Activated naive CD4-positive, alpha-beta T cell treated with anti-CD3 and anti-CD28 coated beads, Interleukin-2, amount 50 U/mL, for 16 hours (primary cell): ENCODE measurements around the gene OTOP2.

Source experiments
- DNase-seq: peaks from one replicate; pipeline ENCODE4 v3.0.0-alpha.2; 2020

OTOP2 gene

GRCh38 chr17:74928786-74929185, 4.7 kb downstream of the OTOP2 start:
- DNase-seq, result no peak

GRCh38 chr17:74930535-74931036, 6.5 kb downstream of the OTOP2 start:
- DNase-seq, result no peak

GRCh38 chr17:74935048-74935447, 11.0 kb downstream of the OTOP2 start:
- DNase-seq, result no peak

- DNase-seq, result no peak
These were observed 11.8 kb downstream of the OTOP2 start, which contains the start of gene OTOP3 for GRCh38 chr17:74935585-74936469. TSS of gene OTOP3 (plus strand) at chr17:74935898. CDS start at chr17:74935922, 24 bp downstream.

GRCh38 chr17:74936470-74936799, 12.4 kb downstream of the OTOP2 start:
- DNase-seq, result no peak

GRCh38 chr17:74937064-74938051, 13.3 kb downstream of the OTOP2 start:
- DNase-seq, result no peak

- DNase-seq, result no peak
These were observed 14.3 kb downstream of the OTOP2 start for GRCh38 chr17:74938194-74938950.

- no peak for DNase-seq
These were observed 15.5 kb downstream of the OTOP2 start for GRCh38 chr17:74939534-74939933.

GRCh38 chr17:74941128-74941725, 17.2 kb downstream of the OTOP2 start:
- DNase-seq, result no peak

GRCh38 chr17:74943808-74944522, 19.9 kb downstream of the OTOP2 start:
- DNase-seq, result no peak

GRCh38 chr17:74945543-74945942, 21.5 kb downstream of the OTOP2 start:
- no peak for DNase-seq

GRCh38 chr17:74946641-74947040, 22.6 kb downstream of the OTOP2 start:
- DNase-seq, result no peak

GRCh38 chr17:74947041-74947754, 23.1 kb downstream of the OTOP2 start:
- DNase-seq, result no peak

GRCh38 chr17:74949455-74950115, 25.5 kb downstream of the OTOP2 start:
- DNase-seq, result no peak

- no peak for DNase-seq
These were observed 26.1 kb downstream of the OTOP2 start for GRCh38 chr17:74950207-74950606.

GRCh38 chr17:74951065-74951464, 27.0 kb downstream of the OTOP2 start:
- DNase-seq, result no peak

- no peak for DNase-seq
These were observed 27.8 kb downstream of the OTOP2 start for GRCh38 chr17:74951680-74952421.

- DNase-seq, result no peak
These were observed 28.5 kb downstream of the OTOP2 start for GRCh38 chr17:74952431-74953133.
